Esophagus (tissue), 2 donors: ENCODE data around the gene TTC4. TPM values are rescaled to one million over a fixed set of nuclear protein-coding genes. Genes with fewer than 3 reads are reported as not detected.

Source experiments
- H3K27ac ChIP-seq, 2 donors: one replicate each; pipeline ENCODE4 v1.5.1; 2013; ENCODE audit warnings: low read depth in 2 of 2, mild to moderate bottlenecking in 2 of 2, inconsistent platforms in 1 of 2, low read length in 1 of 2, moderate library complexity in 1 of 2
- H3K27me3 ChIP-seq, 2 donors: one replicate each; pipeline ENCODE4 v1.6.1; 2013; ENCODE audit warnings: low read length in 2 of 2, control low read depth in 1 of 2, mild to moderate bottlenecking in 1 of 2; ENCODE audit not compliant: insufficient read depth in 2 of 2, control insufficient read depth in 1 of 2
- H3K36me3 ChIP-seq, 2 donors: one replicate each; pipeline ENCODE4 v1.6.1; 2013; ENCODE audit warnings: low read length in 1 of 2; ENCODE audit not compliant: control insufficient read depth in 2 of 2, insufficient read depth in 2 of 2
- H3K4me1 ChIP-seq, 2 donors: one replicate each; pipeline ENCODE4 v1.6.1; 2013; ENCODE audit warnings: low read length in 1 of 2; ENCODE audit not compliant: control insufficient read depth in 2 of 2, insufficient read depth in 2 of 2
- H3K4me3 ChIP-seq, 2 donors: one replicate each; pipeline ENCODE4 v1.5.1; 2013; ENCODE audit warnings: low read length in 2 of 2, mild to moderate bottlenecking in 2 of 2, low read depth in 1 of 2, moderate library complexity in 1 of 2
- H3K9me3 ChIP-seq, 2 donors: one replicate each; pipeline ENCODE4 v1.6.1; 2013; ENCODE audit warnings: mild to moderate bottlenecking in 2 of 2, low read depth in 1 of 2, low read length in 1 of 2, moderate library complexity in 1 of 2; ENCODE audit not compliant: control insufficient read depth in 2 of 2, insufficient read depth in 1 of 2
- WGBS, 2 donors: extraction: QIAGEN DNeasy Blood & Tissue Kit; methylation state at CpG; one replicate each; pipeline ENCODE4 v1.1.7; 2013; 5-methylcytosine and 5-hydroxymethylcytosine counted together
- polyA plus RNA-seq, 2 donors: library from polyadenylated mRNA; stranded (reverse); fragments of 200-250 nt; gene quantifications; one replicate each; pipeline ENCODE4 v1.2.3, GENCODE V29; 2013
- donor health status: healthy with polysubstance abuse.
- donor health status: Bipolar disorder and iron deficiency.

TTC4 gene
- polyA plus RNA-seq, 2 donors: 7.7 to 12.5 TPM

DNA sequence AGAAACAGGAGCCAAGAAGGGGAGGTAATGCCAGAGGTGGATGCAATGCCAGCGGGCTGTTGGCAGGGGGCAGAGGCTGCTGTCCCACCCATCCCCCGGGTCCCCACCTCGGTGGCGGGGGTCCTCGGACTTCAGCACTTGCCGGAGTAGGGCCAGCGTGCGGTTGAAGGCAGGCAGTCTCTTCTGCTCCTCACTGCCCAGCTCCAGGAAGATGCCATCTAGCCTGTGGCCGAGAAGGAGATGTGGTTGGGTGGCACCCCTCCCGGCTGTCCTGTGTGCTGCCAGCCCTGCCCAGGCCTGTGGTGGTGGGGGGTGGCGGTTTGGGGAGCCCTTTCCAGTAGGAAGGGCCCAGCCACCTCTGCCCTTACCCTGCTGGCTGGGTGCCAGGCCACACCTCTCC, 71.9 kb downstream of the TTC4 start:
- Histone ChIP-seq H3K9me3 (no peaks in the 10 kb centered on the region), H3K4me1 (no peaks in the 10 kb centered on the region), H3K27ac (no peak overlapping the region), H3K36me3 (peaks cover 20 to 41% of the 10 kb centered on the region in 2 donors), H3K4me3 (no peak overlapping the region), H3K27me3 (no peaks in the 10 kb centered on the region)
- 87 to 88% methylated on average over 11 of the region's 11 CpGs for WGBS, 2 donors

DNA sequence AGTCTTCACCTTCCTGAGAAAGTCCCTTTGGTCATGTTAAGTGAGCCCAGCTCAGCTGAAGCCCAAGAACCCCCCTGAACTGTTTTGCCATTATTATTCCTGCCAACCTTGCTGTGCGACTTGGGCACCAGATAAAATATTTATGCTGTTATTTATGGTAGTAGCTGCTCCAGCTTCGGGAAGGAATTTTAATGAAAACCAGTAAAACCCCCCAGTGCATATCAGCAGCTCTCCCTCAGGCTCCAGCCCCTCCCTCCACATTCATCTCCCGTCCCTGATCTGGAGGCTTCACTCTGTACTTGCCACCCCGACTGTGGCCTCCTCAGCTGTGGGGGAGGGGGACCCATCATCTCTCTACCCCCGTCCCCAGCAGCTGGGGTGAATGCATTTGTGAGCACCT, 72.8 kb downstream of the TTC4 start:
- Histone ChIP-seq H3K36me3 (peaks cover 20 to 41% of the 10 kb centered on the region in 2 donors), H3K9me3 (no peaks in the 10 kb centered on the region), H3K4me3 (no peak overlapping the region), H3K27me3 (no peaks in the 10 kb centered on the region), H3K4me1 (no peaks in the 10 kb centered on the region), H3K27ac (no peak overlapping the region)
- 66 to 79% methylated on average over 5 of the region's 5 CpGs for WGBS, 2 donors

DNA sequence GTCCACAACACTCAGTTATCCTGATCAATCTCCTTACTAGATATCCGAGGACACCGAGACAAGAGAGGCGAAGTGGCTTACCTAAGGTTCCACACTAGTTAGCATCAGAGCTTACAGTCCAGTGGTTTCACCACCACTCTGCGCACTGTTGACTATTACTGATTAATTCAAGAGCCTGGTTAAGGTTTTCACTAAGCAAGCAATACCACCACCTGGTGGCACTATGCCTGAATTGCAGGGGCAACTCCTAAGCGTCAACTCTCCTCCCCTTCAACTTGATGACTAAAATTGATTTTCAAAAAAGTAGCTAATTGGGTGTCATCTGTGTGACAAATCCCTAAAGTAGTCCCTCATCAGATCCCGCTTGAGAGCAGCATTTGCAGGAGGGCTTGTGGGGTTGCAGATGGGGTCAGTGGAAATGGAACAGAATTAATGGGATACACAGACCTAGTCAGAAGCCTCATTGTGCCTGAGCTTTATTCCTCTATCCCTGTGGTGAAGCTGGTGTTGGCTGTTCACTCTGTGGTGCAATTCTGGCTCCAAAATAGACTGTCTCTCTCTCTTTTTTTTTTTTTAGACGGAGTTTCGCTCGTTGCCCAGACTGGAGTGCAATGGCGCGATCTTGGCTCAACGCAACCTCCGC, 76.3 kb downstream of the TTC4 start:
- Histone ChIP-seq H3K36me3 (peaks cover 6 to 25% of the 10 kb centered on the region in 2 donors), H3K4me3 (no peak overlapping the region), H3K27me3 (no peaks in the 10 kb centered on the region), H3K27ac (no peak overlapping the region), H3K4me1 (peaks cover 0 to 8% of the 10 kb centered on the region in 2 donors), H3K9me3 (no peaks in the 10 kb centered on the region)
- 90 to 93% methylated on average over 13 of the region's 13 CpGs for WGBS, 2 donors

Other genes starting within 250 kb of the TTC4 start
- 10 to 100 TPM; 10.5 to 13.0 TPM for gene ACOT11, start 167.6 kb upstream of the TTC4 start, polyA plus RNA-seq
- under 1 TPM; 0.24 to 0.26 TPM for gene FAM151A, start 92.3 kb upstream of the TTC4 start, polyA plus RNA-seq
- gene MROH7, start 74.1 kb upstream of the TTC4 start, polyA plus RNA-seq: 1 to 10 TPM in 1 of 2 donors, under 1 TPM in 1; 0.80 to 2.3 TPM
- gene PARS2, start 48.7 kb downstream of the TTC4 start, polyA plus RNA-seq: 1 to 10 TPM; 1.5 to 2.5 TPM
- gene TTC22, start 85.5 kb downstream of the TTC4 start, polyA plus RNA-seq: 10 to 100 TPM; 83.5 to 92.9 TPM
- 100 to 1,000 TPM; 121 to 196 TPM for gene DHCR24, start 171.3 kb downstream of the TTC4 start, polyA plus RNA-seq